Adrenal gland (tissue), 5 donors: ENCODE measurements around the gene TGFBR1.

Source experiments
- POLR2A ChIP-seq, 2 donors: fragments of 450-650 bp; IDR thresholded peaks; one replicate each; pipeline ENCODE4 v1.6.1; 2017; ENCODE audit warnings: antibody characterized with exemption in 2 of 2, mild to moderate bottlenecking in 2 of 2, moderate library complexity in 1 of 2
- TF ChIP-seq, protein P1 (sequence below), 6 experiments: fragments of 450-650 bp in 4 of 6; fragments of 200-600 bp in 2 of 6; sonication (generic) in 1 of 6; IDR thresholded peaks; 1 replicate in 5 of 6; 2 replicates in 1 of 6; pipeline versions ENCODE4 v1.5.1 to v1.8.0; 2016 to 2021; ENCODE audit warnings: antibody characterized with exemption in 6 of 6, mild to moderate bottlenecking in 2 of 6, moderate library complexity in 1 of 6
- donor health status: DM: no; HTN: no; CAD: no.

DNA sequence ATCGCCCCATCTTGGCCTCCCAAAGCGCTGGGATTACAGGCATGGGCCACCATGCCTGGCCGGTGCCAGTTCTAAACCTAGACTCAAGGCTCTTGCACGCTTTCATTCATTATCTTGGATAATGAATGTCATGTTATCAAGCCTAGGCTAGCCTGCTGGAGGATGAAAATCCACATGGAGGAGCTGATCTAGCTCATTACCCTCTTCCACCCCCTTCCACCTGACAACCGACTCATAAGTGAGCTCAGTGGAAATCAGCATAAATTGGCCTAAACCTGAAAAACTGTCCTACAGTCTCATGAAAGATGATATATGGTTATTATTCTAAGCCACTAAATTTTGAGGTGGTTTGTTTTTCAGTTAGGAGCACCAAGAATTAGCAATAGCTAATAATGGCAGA is 3.6 kb upstream of the TGFBR1 start:
- TF ChIP-seq, protein P1, sequence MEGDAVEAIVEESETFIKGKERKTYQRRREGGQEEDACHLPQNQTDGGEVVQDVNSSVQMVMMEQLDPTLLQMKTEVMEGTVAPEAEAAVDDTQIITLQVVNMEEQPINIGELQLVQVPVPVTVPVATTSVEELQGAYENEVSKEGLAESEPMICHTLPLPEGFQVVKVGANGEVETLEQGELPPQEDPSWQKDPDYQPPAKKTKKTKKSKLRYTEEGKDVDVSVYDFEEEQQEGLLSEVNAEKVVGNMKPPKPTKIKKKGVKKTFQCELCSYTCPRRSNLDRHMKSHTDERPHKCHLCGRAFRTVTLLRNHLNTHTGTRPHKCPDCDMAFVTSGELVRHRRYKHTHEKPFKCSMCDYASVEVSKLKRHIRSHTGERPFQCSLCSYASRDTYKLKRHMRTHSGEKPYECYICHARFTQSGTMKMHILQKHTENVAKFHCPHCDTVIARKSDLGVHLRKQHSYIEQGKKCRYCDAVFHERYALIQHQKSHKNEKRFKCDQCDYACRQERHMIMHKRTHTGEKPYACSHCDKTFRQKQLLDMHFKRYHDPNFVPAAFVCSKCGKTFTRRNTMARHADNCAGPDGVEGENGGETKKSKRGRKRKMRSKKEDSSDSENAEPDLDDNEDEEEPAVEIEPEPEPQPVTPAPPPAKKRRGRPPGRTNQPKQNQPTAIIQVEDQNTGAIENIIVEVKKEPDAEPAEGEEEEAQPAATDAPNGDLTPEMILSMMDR (IDR thresholded peaks at IDR 0.05) = no peak
- no peak for TF ChIP-seq POLR2A (IDR thresholded peaks at IDR 0.05)
